ENCODE results near the gene EPM2A.
A peak's percentile ranks its signal among the peaks of the same experiment; 100 is the strongest.

EPM2A gene

DNA sequence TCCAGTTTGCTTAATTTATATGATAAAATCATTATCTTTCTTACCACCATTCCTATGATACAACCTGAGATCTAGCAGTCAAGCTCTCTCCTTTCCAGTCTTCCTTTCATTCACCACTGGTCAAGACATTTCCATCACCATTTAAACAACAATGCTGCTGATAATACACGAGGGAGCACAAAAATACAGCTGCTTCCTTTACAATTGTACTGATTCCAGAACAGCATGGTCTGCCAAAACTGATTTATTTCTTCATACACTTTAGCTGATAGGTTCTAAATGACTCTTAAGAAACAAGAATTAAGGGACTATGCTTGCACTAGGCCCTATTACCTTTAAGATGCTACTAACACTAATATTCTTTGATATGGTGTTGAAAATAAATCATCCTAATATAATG, 65.0 kb downstream of the EPM2A start:
- DNase-seq (ENCODE audit: low spot score), result no peak

DNA sequence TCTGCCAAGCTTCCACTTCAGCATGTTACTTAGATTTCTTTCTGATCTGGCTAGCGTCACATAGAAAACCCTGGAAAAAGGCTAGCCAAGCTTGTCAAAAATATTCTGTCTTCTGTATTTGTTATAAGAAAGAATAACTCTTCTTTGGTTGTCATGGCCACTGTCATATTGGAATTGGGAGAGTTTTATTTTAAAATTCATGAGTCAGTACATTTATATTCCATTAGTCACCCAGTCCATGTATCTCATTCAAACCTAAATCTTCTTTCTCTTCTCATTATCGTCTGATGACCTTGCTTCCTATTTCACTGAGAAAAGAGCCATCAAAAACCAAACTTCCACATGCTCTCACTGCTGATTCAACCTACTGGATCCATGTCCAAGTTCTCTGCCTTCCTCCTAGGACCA, 65.7 kb downstream of the EPM2A start:
- no peak for DNase-seq (ENCODE audit: low spot score)

GRCh38 chr6:145668844-145669243, 66.5 kb downstream of the EPM2A start:
- no peak for DNase-seq (ENCODE audit: low spot score)

- DNase-seq (ENCODE audit: low spot score), result no peak
Observed at GRCh38 chr6:145660676-145661075, 74.6 kb downstream of the EPM2A start.

DNA sequence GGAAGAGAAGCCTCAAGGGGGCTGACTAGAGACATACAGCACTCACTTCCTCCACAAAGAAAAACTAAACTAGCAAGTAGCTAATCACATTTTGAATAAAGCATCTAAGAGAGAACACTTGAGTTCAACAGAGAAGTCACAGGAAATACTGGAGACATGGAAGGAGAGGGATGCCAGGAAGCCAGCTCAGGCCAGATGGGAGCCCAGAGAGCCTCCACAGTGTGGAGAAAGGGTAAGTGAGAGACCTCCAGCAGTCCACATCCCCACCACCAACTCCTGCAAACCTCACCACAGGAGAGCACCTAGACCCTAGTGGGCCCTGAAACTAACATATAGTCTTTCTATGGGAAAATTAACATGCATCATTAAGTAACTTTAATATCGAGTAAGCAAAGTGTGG, 79.2 kb downstream of the EPM2A start:
- no peak for DNase-seq (ENCODE audit: low spot score)

GRCh38 chr6:145652572-145652971, 82.7 kb downstream of the EPM2A start:
- no peak for DNase-seq (ENCODE audit: low spot score)

- no peak for DNase-seq (ENCODE audit: low spot score)
Observed at GRCh38 chr6:145651988-145652387, 83.3 kb downstream of the EPM2A start.

- no peak for DNase-seq (ENCODE audit: low spot score)
Observed at GRCh38 chr6:145648149-145648548, 87.2 kb downstream of the EPM2A start.

GRCh38 chr6:145647602-145648001, 87.7 kb downstream of the EPM2A start:
- DNase-seq (ENCODE audit: low spot score), result no peak

GRCh38 chr6:145643760-145644159, 91.6 kb downstream of the EPM2A start:
- DNase-seq (ENCODE audit: low spot score), result no peak

GRCh38 chr6:145633981-145634627, 101.2 kb downstream of the EPM2A start:
- DNase-seq (ENCODE audit: low spot score), result peak; percentile 57

- DNase-seq (ENCODE audit: low spot score), result no peak
Observed at GRCh38 chr6:145632971-145633370, 102.3 kb downstream of the EPM2A start.

- no peak for DNase-seq (ENCODE audit: low spot score)
Observed at GRCh38 chr6:145631374-145631773, 103.9 kb downstream of the EPM2A start.

GRCh38 chr6:145630598-145630997, 104.7 kb downstream of the EPM2A start:
- DNase-seq (ENCODE audit: low spot score), result no peak

DNA sequence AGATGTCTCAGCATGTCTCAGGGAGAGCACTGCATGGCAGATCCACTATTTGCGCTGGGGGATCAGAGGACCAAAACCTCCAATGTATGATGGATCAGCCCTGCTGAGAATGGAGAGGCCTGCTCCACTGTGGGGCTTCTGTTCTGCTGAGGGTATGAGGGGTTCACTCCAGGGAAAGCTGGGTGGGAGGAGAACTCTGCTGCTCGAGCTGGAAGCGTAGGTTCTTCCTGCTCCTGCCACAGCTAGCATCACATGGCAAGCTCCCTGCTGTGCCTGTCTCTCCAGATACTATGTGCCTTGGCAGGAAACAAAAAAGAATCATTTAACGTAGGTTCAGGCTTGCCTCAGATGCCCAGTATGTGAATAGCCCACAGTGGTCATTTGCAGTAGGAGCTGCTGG, 105.8 kb downstream of the EPM2A start:
- no peak for DNase-seq (ENCODE audit: low spot score)

- DNase-seq (ENCODE audit: low spot score), result no peak
Observed at GRCh38 chr6:145627451-145627850, 107.9 kb downstream of the EPM2A start.

- DNase-seq (ENCODE audit: low spot score), result no peak
Observed at GRCh38 chr6:145626857-145627256, 108.5 kb downstream of the EPM2A start.

- no peak for DNase-seq (ENCODE audit: low spot score)
Observed at GRCh38 chr6:145623231-145623630, 112.1 kb downstream of the EPM2A start.

- no peak for DNase-seq (ENCODE audit: low spot score)
Observed at GRCh38 chr6:145621776-145622175, 113.5 kb downstream of the EPM2A start.

GRCh38 chr6:145620088-145620487, 115.2 kb downstream of the EPM2A start:
- no peak for DNase-seq (ENCODE audit: low spot score)

DNA sequence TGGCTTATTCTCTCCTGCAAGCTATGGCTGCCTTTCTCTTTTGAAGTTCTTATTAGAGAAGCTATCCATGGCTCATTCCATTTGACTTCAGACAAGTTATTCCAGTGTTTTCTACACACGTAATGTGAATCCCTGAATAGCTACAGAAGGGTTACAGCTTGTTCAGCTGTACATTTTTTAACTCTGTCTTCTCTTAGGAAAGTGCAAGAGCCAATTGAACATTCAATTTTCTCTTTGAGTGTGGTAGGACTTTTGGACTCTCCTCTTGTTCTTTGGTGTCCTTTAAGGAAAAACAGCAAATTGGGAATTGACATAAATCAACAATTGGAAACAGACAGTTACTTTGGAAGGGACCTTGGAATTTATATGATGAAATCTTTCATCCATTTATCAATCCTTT, 125.8 kb downstream of the EPM2A start:
- no peak for DNase-seq (ENCODE audit: low spot score)

DNA sequence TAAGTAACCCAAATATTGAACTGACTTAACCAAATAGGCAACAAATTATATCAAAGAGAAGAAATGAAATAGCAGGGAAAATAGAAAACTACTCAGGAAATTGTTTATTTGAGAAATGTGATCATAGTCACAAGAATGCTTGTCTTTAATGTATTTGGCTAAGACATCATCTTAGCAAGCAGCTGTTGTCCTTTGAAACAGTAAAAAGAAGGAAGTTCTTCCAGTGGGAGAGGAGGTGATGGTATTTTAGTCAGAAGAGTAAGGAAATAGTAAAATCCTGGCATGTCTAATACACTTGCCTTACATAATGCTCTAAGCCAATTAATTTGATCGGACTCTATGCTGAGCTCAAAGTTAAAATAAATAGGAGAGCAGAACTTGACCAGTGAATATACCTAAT, 126.5 kb downstream of the EPM2A start:
- no peak for DNase-seq (ENCODE audit: low spot score)

DNA sequence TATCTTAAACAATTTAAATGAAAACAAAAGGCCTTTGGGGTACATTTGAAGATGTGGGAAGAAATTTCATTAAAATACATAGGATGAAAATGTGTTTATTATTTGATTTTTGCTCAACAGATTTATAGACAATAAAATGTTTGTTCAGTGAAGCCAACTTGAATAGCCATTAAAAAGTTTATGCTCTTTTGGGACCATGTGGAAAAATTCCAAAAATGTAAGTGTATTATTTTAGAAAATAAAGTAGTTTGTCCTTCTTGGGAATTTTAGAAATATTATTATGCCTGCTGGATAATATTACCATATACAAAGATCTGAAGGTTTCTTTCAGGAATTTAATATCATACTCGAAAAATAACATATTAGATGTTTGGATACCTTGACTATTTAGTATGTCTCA, 131.3 kb downstream of the EPM2A start:
- no peak for DNase-seq (ENCODE audit: low spot score)

GRCh38 chr6:145603424-145603833, 131.9 kb downstream of the EPM2A start:
- no peak for DNase-seq (ENCODE audit: low spot score)
